Retina (tissue), 1 donor: ENCODE measurements around the gene ACAN.
A peak's percentile ranks its signal among the peaks of the same experiment; 100 is the strongest.

ENCODE experiments used
- DNase-seq: peaks from one replicate; pipeline ENCODE4 v3.0.0-alpha.2; 2016

The ACAN gene

GRCh38 chr15:88880944-88881740 is 77.9 kb downstream of the ACAN start:
- DNase-seq, result no peak

GRCh38 chr15:88881775-88882174 is 78.5 kb downstream of the ACAN start:
- no peak for DNase-seq

- no peak for DNase-seq
Observed at GRCh38 chr15:88882785-88883184, 79.5 kb downstream of the ACAN start.

- DNase-seq, result no peak
Observed at GRCh38 chr15:88887068-88887580, 83.9 kb downstream of the ACAN start.

GRCh38 chr15:88888719-88889118 is 85.5 kb downstream of the ACAN start:
- DNase-seq, result no peak

GRCh38 chr15:88890495-88890894 is 87.3 kb downstream of the ACAN start:
- no peak for DNase-seq

- no peak for DNase-seq
Observed at GRCh38 chr15:88891540-88892254, 88.5 kb downstream of the ACAN start.

GRCh38 chr15:88894348-88894818 is 91.1 kb downstream of the ACAN start:
- DNase-seq, result peak; percentile 69

- DNase-seq, result peak; percentile 65
Observed at GRCh38 chr15:88894819-88895767, 91.9 kb downstream of the ACAN start, which contains the start of gene HAPLN3. TSS of gene HAPLN3 (minus strand) at chr15:88895544. CDS start at chr15:88887298, 8,246 bp downstream.

GRCh38 chr15:88896333-88897033 is 93.2 kb downstream of the ACAN start:
- DNase-seq, result no peak

GRCh38 chr15:88897142-88897455 is 93.9 kb downstream of the ACAN start:
- DNase-seq, result no peak

GRCh38 chr15:88897456-88898194 is 94.4 kb downstream of the ACAN start:
- peak; percentile 19 for DNase-seq

GRCh38 chr15:88898736-88899135 is 95.5 kb downstream of the ACAN start:
- no peak for DNase-seq

- DNase-seq, result no peak
Observed at GRCh38 chr15:88899251-88899650, 96.0 kb downstream of the ACAN start.

- DNase-seq, result no peak
Observed at GRCh38 chr15:88900309-88900981, 97.2 kb downstream of the ACAN start.

GRCh38 chr15:88900982-88901418 is 97.8 kb downstream of the ACAN start:
- no peak for DNase-seq

GRCh38 chr15:88901508-88902220 is 98.4 kb downstream of the ACAN start:
- no peak for DNase-seq

GRCh38 chr15:88902221-88902835 is 99.1 kb downstream of the ACAN start:
- no peak for DNase-seq

GRCh38 chr15:88902846-88903245 is 99.6 kb downstream of the ACAN start:
- DNase-seq, result no peak

- no peak for DNase-seq
Observed at GRCh38 chr15:88904257-88904623, 101.0 kb downstream of the ACAN start.
